ENCODE measurements around the gene SNX3. TPM values are rescaled to one million over a fixed set of nuclear protein-coding genes. Genes with fewer than 3 reads are reported as not detected.

The SNX3 gene
- total and polyA plus RNA-seq, 4 donors: 124 to 245 (median 171) TPM

- no peak for TF ChIP-seq CTCF (IDR thresholded peaks at IDR 0.05; ENCODE audit: control extremely low read depth, extremely low read depth)
- Histone ChIP-seq H3K9ac (ENCODE audit: insufficient read depth in 1 of 2, low read length in 2 of 2) (no peak overlapping the region), H3K4me3 (no peak overlapping the region), H3K27me3 (ENCODE audit: control insufficient read depth in 3 of 3, insufficient read depth in 3 of 3, low read length in 2 of 3) (no peaks in the 10 kb centered on the region), H3K27ac (ENCODE audit: low read depth in 1 of 2, low read length in 1 of 2) (no peak overlapping the region), H3K4me1 (ENCODE audit: control insufficient read depth in 5 of 5, insufficient read depth in 5 of 5, low read length in 5 of 5) (no peaks in the 10 kb centered on the region), H3K9me3 (ENCODE audit: control insufficient read depth in 4 of 4, insufficient read depth in 3 of 4, low read length in 3 of 4) (no peaks in the 10 kb centered on the region), H3K36me3 (ENCODE audit: control insufficient read depth in 4 of 4, insufficient read depth in 4 of 4, low read length in 4 of 4) (peaks cover 0 to 4% (median 2%) of the 10 kb centered on the region in 4 donors)
- no peak for ATAC-seq (ENCODE audit: insufficient read depth, low FRiP score)
- no peak for DNase-seq
- WGBS, 2 donors: 96% methylated on average over 8 of the region's 8 CpGs
These were observed 60.7 kb downstream of the SNX3 start for GRCh38 chr6:108200186-108200585.

GRCh38 chr6:108198761-108199498 is 61.9 kb downstream of the SNX3 start:
- H3K36me3 ChIP-seq (ENCODE audit: control insufficient read depth in 4 of 4, insufficient read depth in 4 of 4, low read length in 4 of 4): peaks cover 0 to 4% (median 2%) of the 10 kb centered on the region in 4 donors
- ATAC-seq (ENCODE audit: insufficient read depth, low FRiP score) (no peak), DNase-seq (no peak)
- TF ChIP-seq CTCF (IDR thresholded peaks at IDR 0.05; ENCODE audit: control extremely low read depth, extremely low read depth): no peak
- no peak overlapping the region for H3K27ac ChIP-seq (ENCODE audit: low read depth in 1 of 2, low read length in 1 of 2)
- H3K27me3 ChIP-seq (ENCODE audit: control insufficient read depth in 3 of 3, insufficient read depth in 3 of 3, low read length in 2 of 3): no peaks in the 10 kb centered on the region
- H3K4me1 ChIP-seq (ENCODE audit: control insufficient read depth in 5 of 5, insufficient read depth in 5 of 5, low read length in 5 of 5): no peaks in the 10 kb centered on the region
- WGBS, 2 donors: 82 to 87% methylated on average over 19 of the region's 19 CpGs
- H3K4me3 ChIP-seq: no peak overlapping the region
- H3K9ac ChIP-seq (ENCODE audit: insufficient read depth in 1 of 2, low read length in 2 of 2): no peak overlapping the region
- H3K9me3 ChIP-seq (ENCODE audit: control insufficient read depth in 4 of 4, insufficient read depth in 3 of 4, low read length in 3 of 4): no peaks in the 10 kb centered on the region

GRCh38 chr6:108195209-108195608 is 65.6 kb downstream of the SNX3 start:
- WGBS, 2 donors: 90 to 100% methylated on average over 3 of the region's 3 CpGs
- Histone ChIP-seq H3K27ac (ENCODE audit: low read depth in 1 of 2, low read length in 1 of 2) (no peak overlapping the region), H3K9me3 (ENCODE audit: control insufficient read depth in 4 of 4, insufficient read depth in 3 of 4, low read length in 3 of 4) (no peaks in the 10 kb centered on the region), H3K4me3 (no peak overlapping the region), H3K36me3 (ENCODE audit: control insufficient read depth in 4 of 4, insufficient read depth in 4 of 4, low read length in 4 of 4) (no peaks in the 10 kb centered on the region), H3K27me3 (ENCODE audit: control insufficient read depth in 3 of 3, insufficient read depth in 3 of 3, low read length in 2 of 3) (no peaks in the 10 kb centered on the region), H3K9ac (ENCODE audit: insufficient read depth in 1 of 2, low read length in 2 of 2) (no peak overlapping the region), H3K4me1 (ENCODE audit: control insufficient read depth in 5 of 5, insufficient read depth in 5 of 5, low read length in 5 of 5) (no peaks in the 10 kb centered on the region)
- ATAC-seq (ENCODE audit: insufficient read depth, low FRiP score) (no peak), DNase-seq (no peak)
- TF ChIP-seq CTCF (IDR thresholded peaks at IDR 0.05; ENCODE audit: control extremely low read depth, extremely low read depth): no peak

GRCh38 chr6:108194503-108194902 is 66.3 kb downstream of the SNX3 start:
- WGBS, 2 donors: 87 to 88% methylated on average over 8 of the region's 8 CpGs
- no peak for TF ChIP-seq CTCF (IDR thresholded peaks at IDR 0.05; ENCODE audit: control extremely low read depth, extremely low read depth)

More at GRCh38 chr6:108194503-108194902, 66.3 kb downstream of the SNX3 start:
- ATAC-seq (ENCODE audit: insufficient read depth, low FRiP score) (no peak), DNase-seq (no peak)
- H3K4me3 ChIP-seq: no peak overlapping the region
- H3K9me3 ChIP-seq (ENCODE audit: control insufficient read depth in 4 of 4, insufficient read depth in 3 of 4, low read length in 3 of 4): no peaks in the 10 kb centered on the region
- no peak overlapping the region for H3K9ac ChIP-seq (ENCODE audit: insufficient read depth in 1 of 2, low read length in 2 of 2)
- no peaks in the 10 kb centered on the region for H3K36me3 ChIP-seq (ENCODE audit: control insufficient read depth in 4 of 4, insufficient read depth in 4 of 4, low read length in 4 of 4)
- H3K27ac ChIP-seq (ENCODE audit: low read depth in 1 of 2, low read length in 1 of 2): no peak overlapping the region
- H3K4me1 ChIP-seq (ENCODE audit: control insufficient read depth in 5 of 5, insufficient read depth in 5 of 5, low read length in 5 of 5): no peaks in the 10 kb centered on the region
- no peaks in the 10 kb centered on the region for H3K27me3 ChIP-seq (ENCODE audit: control insufficient read depth in 3 of 3, insufficient read depth in 3 of 3, low read length in 2 of 3)
